ENCODE results near the gene BCL11B. TPM values are rescaled to one million over a fixed set of nuclear protein-coding genes. Genes with fewer than 3 reads are reported as not detected.

BCL11B gene
- total RNA-seq, 1 donor from 2014 or later, result 1.3 TPM

- Histone ChIP-seq H3K9me3 (ENCODE audit: low read depth) (no peaks in the 10 kb centered on the region), H3F3A (ENCODE audit: low read depth) (peaks cover 11% of the 10 kb centered on the region), H2AFZ (replicated peaks) (no peak overlapping the region), H3K27ac (no peak overlapping the region), H3K4me2 (no peak overlapping the region), H3K4me3 (no peak overlapping the region), H3K36me3 (no peaks in the 10 kb centered on the region), H3K27me3 (peaks cover 39% of the 10 kb centered on the region), H3K9ac (no peak overlapping the region), H3K79me2 (ENCODE audit: low read depth) (no peaks in the 10 kb centered on the region), H3K4me1 (no peaks in the 10 kb centered on the region), H4K20me1 (ENCODE audit: low read depth) (no peaks in the 10 kb centered on the region)
- TF ChIP-seq CTCF (IDR thresholded peaks at IDR 0.05), result no peak
- TF ChIP-seq EZH2 (IDR thresholded peaks at IDR 0.05), result no peak
- TF ChIP-seq EZH2phosphoT487 (IDR thresholded peaks at IDR 0.05), result no peak
- H3K4me3 Mint-ChIP-seq, result no peak overlapping the region
- no peaks in the 10 kb centered on the region for H3K9me3 Mint-ChIP-seq
- peaks cover 22% of the 10 kb centered on the region for H3K4me1 Mint-ChIP-seq
- no peaks in the 10 kb centered on the region for H3K36me3 Mint-ChIP-seq
- no peak overlapping the region for H3K27ac Mint-ChIP-seq
- H3K27me3 Mint-ChIP-seq (ENCODE audit: insufficient read depth, low read depth), result peaks cover 40% of the 10 kb centered on the region
- DNase-seq (ENCODE audit: low spot score), result no peak
These were observed 21.3 kb downstream of the BCL11B start for GRCh38 chr14:99250636-99251208.

GRCh38 chr14:99249389-99249788 is 22.6 kb downstream of the BCL11B start:
- H3K27ac ChIP-seq, result no peak overlapping the region
- H3K4me1 Mint-ChIP-seq, result peaks cover 25% of the 10 kb centered on the region
- no peak overlapping the region for H3K9ac ChIP-seq
- peaks cover 52% of the 10 kb centered on the region for H3K27me3 ChIP-seq
- H3F3A ChIP-seq (ENCODE audit: low read depth), result peaks cover 24% of the 10 kb centered on the region
- H3K36me3 Mint-ChIP-seq, result no peaks in the 10 kb centered on the region
- peaks cover 44% of the 10 kb centered on the region for H3K27me3 Mint-ChIP-seq (ENCODE audit: insufficient read depth, low read depth)
- H3K4me1 ChIP-seq, result peaks cover 5% of the 10 kb centered on the region
- H3K4me2 ChIP-seq, result no peak overlapping the region
- H3K4me3 ChIP-seq, result no peak overlapping the region
- H3K4me3 Mint-ChIP-seq, result no peak overlapping the region
- no peak for TF ChIP-seq EZH2phosphoT487 (IDR thresholded peaks at IDR 0.05)
- no peak for TF ChIP-seq EZH2 (IDR thresholded peaks at IDR 0.05)
- no peak for TF ChIP-seq CTCF (IDR thresholded peaks at IDR 0.05)
- peak overlapping the region; percentile 66 for H3K27ac Mint-ChIP-seq
- no peak overlapping the region for H2AFZ ChIP-seq (replicated peaks)
- H3K79me2 ChIP-seq (ENCODE audit: low read depth), result no peaks in the 10 kb centered on the region
- H3K36me3 ChIP-seq, result no peaks in the 10 kb centered on the region
- no peaks in the 10 kb centered on the region for H4K20me1 ChIP-seq (ENCODE audit: low read depth)
- H3K9me3 ChIP-seq (ENCODE audit: low read depth), result no peaks in the 10 kb centered on the region
- no peaks in the 10 kb centered on the region for H3K9me3 Mint-ChIP-seq
- no peak for DNase-seq (ENCODE audit: low spot score)

- Histone ChIP-seq H2AFZ (replicated peaks) (no peak overlapping the region), H3K4me3 (no peak overlapping the region), H3K9me3 (ENCODE audit: low read depth) (no peaks in the 10 kb centered on the region), H3K79me2 (ENCODE audit: low read depth) (no peaks in the 10 kb centered on the region), H3K4me1 (peaks cover 5% of the 10 kb centered on the region), H3K27ac (no peak overlapping the region), H3K9ac (no peak overlapping the region), H3F3A (ENCODE audit: low read depth) (peaks cover 26% of the 10 kb centered on the region), H3K4me2 (no peak overlapping the region), H4K20me1 (ENCODE audit: low read depth) (no peaks in the 10 kb centered on the region), H3K36me3 (no peaks in the 10 kb centered on the region), H3K27me3 (peaks cover 59% of the 10 kb centered on the region)
- no peak overlapping the region for H3K27ac Mint-ChIP-seq
- DNase-seq (ENCODE audit: low spot score), result no peak
- TF ChIP-seq CTCF (IDR thresholded peaks at IDR 0.05), result no peak
- no peak for TF ChIP-seq EZH2 (IDR thresholded peaks at IDR 0.05)
- TF ChIP-seq EZH2phosphoT487 (IDR thresholded peaks at IDR 0.05), result no peak
- H3K9me3 Mint-ChIP-seq, result no peaks in the 10 kb centered on the region
- no peaks in the 10 kb centered on the region for H3K36me3 Mint-ChIP-seq
- peaks cover 26% of the 10 kb centered on the region for H3K4me1 Mint-ChIP-seq
- H3K4me3 Mint-ChIP-seq, result no peak overlapping the region
- peaks cover 45% of the 10 kb centered on the region for H3K27me3 Mint-ChIP-seq (ENCODE audit: insufficient read depth, low read depth)
These were observed 23.2 kb downstream of the BCL11B start for GRCh38 chr14:99248761-99249171.

Data from neural progenitor cell (in vitro differentiated cells).